Pancreas (tissue), 10 donors: ENCODE results near the gene TMEM33. TPM values are rescaled to one million over a fixed set of nuclear protein-coding genes. Genes with fewer than 3 reads are reported as not detected.
A peak's percentile ranks its signal among the peaks of the same experiment; 100 is the strongest.

ENCODE experiments used
- ATAC-seq, 4 donors: fragments of 200-7000 bp; cut with Tn5 transposase; one replicate each; pipeline versions ENCODE4 v1.8.0 to v1.9.1; 2020; ENCODE audit warnings: mild to moderate bottlenecking in 4 of 4, moderate library complexity in 4 of 4
- DNase-seq, 6 donors: peaks; one replicate each; pipeline ENCODE4 v3.0.0-alpha.2; 2020
- FAIRE-seq: peaks from 2 replicates; lab custom pipeline; 2012; peaks lifted over from hg19 to GRCh38; lab: Jason Lieb, UNC
- H3K27ac ChIP-seq, 4 donors: fragments of 200-600 bp; sonication (generic); 1 replicate in 3 of 4; 2 replicates in 1 of 4; pipeline versions ENCODE4 v1.5.0 to v1.8.0; 2020
- H3K27me3 ChIP-seq, 4 donors: fragments of 200-600 bp; one replicate each; pipeline ENCODE4 v1.8.0; 2021
- H3K36me3 ChIP-seq, 3 donors: fragments of 200-600 bp; sonication (generic) in 1 of 3; one replicate each; pipeline versions ENCODE4 v1.5.0 to v1.8.0; 2020 to 2021
- H3K4me1 ChIP-seq, 3 donors: fragments of 200-600 bp; one replicate each; pipeline ENCODE4 v1.8.0; 2021
- H3K4me3 ChIP-seq, 4 donors: fragments of 200-600 bp; sonication (generic) in 2 of 4; one replicate each; pipeline versions ENCODE4 v1.5.0 to v1.8.0; 2020 to 2021
- H3K9me3 ChIP-seq, 4 donors: fragments of 200-600 bp; one replicate each; pipeline ENCODE4 v1.8.0; 2021
- WGBS, 2 donors: extraction: QIAGEN DNeasy Blood & Tissue Kit; methylation state at CpG; one replicate each; pipeline ENCODE4 v1.1.7; 2013; 5-methylcytosine and 5-hydroxymethylcytosine counted together
- intact Hi-C, 3 donors: fragments of 100-400 bp; cut with DNase I; formaldehyde crosslinking; loops; one replicate each; pipeline versions ENCODE4 v1.11.1 to v1.14.2; 2022
- polyA plus RNA-seq, 2 donors: library from polyadenylated mRNA; stranded (reverse); fragments of 200-250 nt; gene quantifications; one replicate each; pipeline ENCODE4 v1.2.3, GENCODE V29; 2013
- total RNA-seq, 6 donors: library from RNA; stranded (reverse); fragmentation: NEBNext Ultra II Directional in 4 of 6; extraction: Animal tissue kit (Norgen Biotek cat#: 25700) in 4 of 6; gene quantifications; one replicate each; pipeline versions ENCODE4 v1.2.1 to v1.2.4, GENCODE V29; 2021 to 2023
- TF ChIP-seq, protein P1 (sequence below), 4 donors: fragments of 200-600 bp; sonication (generic) in 3 of 4; IDR thresholded peaks; one replicate each; pipeline versions ENCODE4 v1.5.0 to v1.8.0; 2021; ENCODE audit warnings: antibody characterized with exemption in 4 of 4
- donor health status: healthy with polysubstance abuse.
- donor health status: DM: no; HTN: no; CAD: no; lungs with moderate emphysema.
- donor health status: DM: no; HTN: no; CAD: no.
- donor health status: control.
- donor health status: control.
- donor health status: Bipolar disorder and iron deficiency.
- donor health status: DM: yes; HTN: yes; CAD: no.
- donor health status: DM: no; HTN: no; CAD: no.
- donor health status: DM: no; HTN: no; CAD: no.
- donor health status: DM: yes; HTN: yes; CAD: no.

The TMEM33 gene
- total and polyA plus RNA-seq, 8 donors, result 4.2 to 31.4 (median 19.4) TPM

DNA sequence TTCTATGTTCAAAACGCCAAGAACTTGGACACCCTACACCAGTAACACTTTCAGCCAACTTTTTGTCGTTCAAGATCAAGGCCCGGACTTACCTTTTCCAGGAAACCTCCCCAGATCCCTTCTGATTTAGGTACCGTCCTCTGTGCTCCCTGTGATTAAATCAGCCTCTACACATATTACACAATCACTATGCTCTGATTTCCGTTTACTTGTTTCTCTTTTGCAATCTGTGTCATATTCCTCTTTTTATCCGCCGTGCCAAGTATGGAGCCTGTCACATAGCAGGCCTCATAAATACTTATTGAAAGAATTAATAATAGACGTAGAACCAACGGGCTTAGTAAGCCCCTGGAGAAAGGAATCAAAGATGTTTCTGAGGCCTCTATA lies 722 bp upstream of the TMEM33 start:
- peak overlapping the region in 3 of 4 donors; percentile 62 to 95 (median 86) for H3K4me3 ChIP-seq
- H3K4me1 ChIP-seq, result peaks cover 0 to 17% (median 16%) of the 10 kb centered on the region in 3 donors
- TF ChIP-seq, protein P1, sequence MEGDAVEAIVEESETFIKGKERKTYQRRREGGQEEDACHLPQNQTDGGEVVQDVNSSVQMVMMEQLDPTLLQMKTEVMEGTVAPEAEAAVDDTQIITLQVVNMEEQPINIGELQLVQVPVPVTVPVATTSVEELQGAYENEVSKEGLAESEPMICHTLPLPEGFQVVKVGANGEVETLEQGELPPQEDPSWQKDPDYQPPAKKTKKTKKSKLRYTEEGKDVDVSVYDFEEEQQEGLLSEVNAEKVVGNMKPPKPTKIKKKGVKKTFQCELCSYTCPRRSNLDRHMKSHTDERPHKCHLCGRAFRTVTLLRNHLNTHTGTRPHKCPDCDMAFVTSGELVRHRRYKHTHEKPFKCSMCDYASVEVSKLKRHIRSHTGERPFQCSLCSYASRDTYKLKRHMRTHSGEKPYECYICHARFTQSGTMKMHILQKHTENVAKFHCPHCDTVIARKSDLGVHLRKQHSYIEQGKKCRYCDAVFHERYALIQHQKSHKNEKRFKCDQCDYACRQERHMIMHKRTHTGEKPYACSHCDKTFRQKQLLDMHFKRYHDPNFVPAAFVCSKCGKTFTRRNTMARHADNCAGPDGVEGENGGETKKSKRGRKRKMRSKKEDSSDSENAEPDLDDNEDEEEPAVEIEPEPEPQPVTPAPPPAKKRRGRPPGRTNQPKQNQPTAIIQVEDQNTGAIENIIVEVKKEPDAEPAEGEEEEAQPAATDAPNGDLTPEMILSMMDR (IDR thresholded peaks at IDR 0.05), result no peak
- no peak for FAIRE-seq
- no peaks in the 10 kb centered on the region for H3K27me3 ChIP-seq
- no peaks in the 10 kb centered on the region for H3K9me3 ChIP-seq
- 76 to 83% methylated on average over 9 of the region's 9 CpGs for WGBS, 2 donors
- peak overlapping the region in 2 of 4 donors; percentile 38 to 65 for H3K27ac ChIP-seq
- ATAC-seq, result peak in 2 of 4 donors; percentile 7 to 18
- H3K36me3 ChIP-seq, result no peaks in the 10 kb centered on the region
- no peak for DNase-seq
- intact Hi-C loops, result no loop called here

DNA sequence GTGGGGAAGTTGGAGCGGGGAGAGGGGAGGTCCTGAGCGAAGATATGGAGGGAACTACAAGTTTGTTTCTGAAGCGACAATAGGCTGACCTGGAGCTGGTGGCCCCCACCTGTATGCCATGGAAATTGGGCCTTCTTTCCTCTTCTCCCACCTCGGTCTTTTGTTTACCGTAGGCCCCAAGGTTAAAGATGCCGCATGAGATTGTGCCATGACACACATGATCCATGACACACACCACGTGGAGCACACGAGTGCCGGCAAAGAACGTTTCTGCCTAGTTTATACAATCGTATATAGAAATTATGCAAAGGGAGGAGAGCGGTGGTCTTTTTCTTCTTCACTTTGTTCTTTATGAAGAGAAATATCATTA lies 408 bp downstream of the TMEM33 start:
- intact Hi-C loops, result no loop called here

DNA sequence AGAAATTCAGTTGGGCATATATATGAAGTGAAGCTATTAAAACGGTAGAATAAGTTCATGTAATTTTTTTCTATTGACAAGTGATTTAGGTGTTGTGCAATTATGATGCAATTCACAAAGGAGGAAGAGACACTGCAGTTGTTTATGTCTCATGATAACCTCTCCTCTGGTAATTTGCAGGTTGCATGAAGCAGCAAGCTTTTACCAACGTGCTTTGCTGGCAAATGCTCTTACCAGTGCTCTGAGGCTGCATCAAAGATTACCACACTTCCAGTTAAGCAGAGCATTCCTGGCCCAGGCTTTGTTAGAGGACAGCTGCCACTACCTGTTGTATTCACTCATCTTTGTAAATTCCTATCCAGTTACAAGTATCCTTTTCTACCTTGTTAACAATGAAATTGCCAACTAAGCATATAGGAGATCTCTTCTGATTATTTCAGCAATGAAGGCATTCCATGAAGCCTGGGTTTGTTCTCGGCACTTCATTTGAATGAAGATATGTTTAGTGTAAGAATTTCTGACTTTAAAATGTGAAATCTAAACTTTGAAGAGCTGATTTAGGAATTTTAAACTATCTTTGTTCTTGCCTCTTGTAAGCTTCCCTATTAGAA lies 3.9 kb downstream of the TMEM33 start:
- Histone ChIP-seq H3K4me3 (no peak overlapping the region), H3K36me3 (no peaks in the 10 kb centered on the region), H3K27ac (no peak overlapping the region), H3K9me3 (no peaks in the 10 kb centered on the region), H3K4me1 (peaks cover 0 to 17% (median 16%) of the 10 kb centered on the region in 3 donors), H3K27me3 (no peaks in the 10 kb centered on the region)
- intact Hi-C loops, result no loop called here
- DNase-seq (no peak), ATAC-seq (no peak), FAIRE-seq (no peak)
- 67 to 74% methylated on average over 3 of the region's 3 CpGs for WGBS, 2 donors
- TF ChIP-seq, protein P1 (IDR thresholded peaks at IDR 0.05), result no peak

More for the DNA sequence above, 408 bp downstream of the TMEM33 start:
- H3K36me3 ChIP-seq, result no peaks in the 10 kb centered on the region
- no peak for DNase-seq
- TF ChIP-seq, protein P1 (IDR thresholded peaks at IDR 0.05), result no peak
- peak overlapping the region in 2 of 4 donors; percentile 40 to 44 for H3K27ac ChIP-seq
- WGBS, 2 donors, result 1 to 3% methylated on average over 12 of the region's 12 CpGs
- H3K27me3 ChIP-seq, result no peaks in the 10 kb centered on the region
- no peaks in the 10 kb centered on the region for H3K9me3 ChIP-seq
- H3K4me3 ChIP-seq, result peak overlapping the region; percentile 62 to 95 (median 75)
- ATAC-seq, result peak; percentile 13 to 43 (median 24)
- no peak for FAIRE-seq
- H3K4me1 ChIP-seq, result peaks cover 0 to 17% (median 16%) of the 10 kb centered on the region in 3 donors

DNA sequence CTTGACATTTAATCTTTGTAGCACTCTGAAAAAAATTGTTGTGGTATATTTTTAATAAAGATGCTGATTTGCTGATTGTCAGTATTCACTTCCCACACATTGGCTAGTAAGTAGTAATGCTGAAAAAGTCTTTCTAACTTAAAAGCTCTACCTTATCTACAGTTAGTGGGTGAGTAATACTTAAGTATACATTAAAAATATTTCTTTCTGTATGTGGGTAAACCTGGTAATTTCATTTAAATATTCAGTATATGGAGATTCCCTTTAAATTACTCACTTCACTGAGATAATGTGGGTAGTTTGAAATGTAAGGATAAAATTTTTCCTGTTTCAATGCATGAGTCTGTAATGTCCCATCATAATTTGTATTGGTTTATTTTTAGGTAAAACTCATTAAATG lies 5.6 kb downstream of the TMEM33 start:
- no peak for ATAC-seq

DNA sequence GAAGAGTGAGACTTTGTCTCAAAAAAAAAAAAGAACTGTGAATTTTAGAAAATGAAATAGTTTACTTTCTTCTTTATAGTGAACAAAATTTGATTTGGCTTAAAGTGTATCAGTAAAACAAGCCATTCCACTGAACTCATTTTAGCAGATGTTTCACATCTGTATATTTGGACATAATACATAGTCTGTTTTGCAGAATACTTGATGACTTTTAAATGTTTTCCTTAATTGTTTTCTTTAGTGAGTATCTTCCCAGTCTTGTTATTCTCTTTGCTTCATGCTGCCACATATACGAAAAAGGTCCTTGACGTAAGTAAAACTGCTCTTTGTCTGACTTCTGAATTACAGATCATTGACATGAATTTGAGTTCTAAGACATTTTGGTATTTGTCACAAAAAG lies 8.3 kb downstream of the TMEM33 start:
- Histone ChIP-seq H3K4me3 (no peak overlapping the region), H3K27me3 (no peaks in the 10 kb centered on the region), H3K36me3 (peaks cover 0 to 10% (median 0%) of the 10 kb centered on the region in 3 donors), H3K27ac (no peak overlapping the region), H3K4me1 (no peaks in the 10 kb centered on the region), H3K9me3 (no peaks in the 10 kb centered on the region)
- intact Hi-C loops, result no loop called here
- ATAC-seq (no peak), DNase-seq (no peak), FAIRE-seq (no peak)
- WGBS, 2 donors, result 90 to 93% methylated on average over 2 of the region's 2 CpGs
- TF ChIP-seq, protein P1 (IDR thresholded peaks at IDR 0.05), result no peak

More for the DNA sequence above, 5.6 kb downstream of the TMEM33 start:
- Histone ChIP-seq H3K4me3 (no peak overlapping the region), H3K27me3 (no peaks in the 10 kb centered on the region), H3K4me1 (peaks cover 0 to 17% (median 16%) of the 10 kb centered on the region in 3 donors), H3K9me3 (no peaks in the 10 kb centered on the region), H3K27ac (no peak overlapping the region), H3K36me3 (peaks cover 0 to 10% (median 0%) of the 10 kb centered on the region in 3 donors)
- DNase-seq (no peak), FAIRE-seq (no peak)
- intact Hi-C loops, result no loop called here
- TF ChIP-seq, protein P1 (IDR thresholded peaks at IDR 0.05), result no peak
